Measurements from ENCODE around the gene OR6N2.

Gene OR6N2

DNA sequence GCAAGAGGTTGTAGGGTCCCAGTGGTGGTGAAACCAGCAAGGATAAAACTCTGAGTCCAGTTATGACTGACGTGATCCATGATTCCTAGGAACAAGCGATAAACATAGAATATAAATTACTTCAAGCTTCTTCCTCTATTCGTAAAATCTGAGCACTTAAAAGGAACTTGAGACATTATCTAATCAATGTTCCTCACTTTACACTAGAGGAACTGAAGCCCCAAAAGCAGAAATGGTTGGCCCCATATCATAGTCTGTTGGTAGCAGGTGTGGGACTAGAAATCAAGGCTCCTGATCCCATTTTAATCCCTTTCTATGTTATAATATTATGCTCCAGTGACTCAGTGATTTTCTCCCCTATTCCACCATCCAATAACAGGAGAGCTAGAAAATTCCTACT, 28.3 kb upstream of the OR6N2 start:
- Histone ChIP-seq H3K27me3 (ENCODE audit: control insufficient read depth in 1 of 2, insufficient read depth in 2 of 2, low read length in 2 of 2) (no peaks in the 10 kb centered on the region), H3K36me3 (ENCODE audit: insufficient read depth, low read length) (no peaks in the 10 kb centered on the region), H3K4me1 (ENCODE audit: insufficient read depth, low read length) (no peaks in the 10 kb centered on the region), H3K9ac (ENCODE audit: low read length) (no peak overlapping the region), H3K4me3 (ENCODE audit: low read depth in 1 of 2, low read length in 2 of 2) (no peak overlapping the region), H3K27ac (ENCODE audit: low read depth, low read length) (no peak overlapping the region), H3K9me3 (ENCODE audit: low read length) (no peaks in the 10 kb centered on the region)

DNA sequence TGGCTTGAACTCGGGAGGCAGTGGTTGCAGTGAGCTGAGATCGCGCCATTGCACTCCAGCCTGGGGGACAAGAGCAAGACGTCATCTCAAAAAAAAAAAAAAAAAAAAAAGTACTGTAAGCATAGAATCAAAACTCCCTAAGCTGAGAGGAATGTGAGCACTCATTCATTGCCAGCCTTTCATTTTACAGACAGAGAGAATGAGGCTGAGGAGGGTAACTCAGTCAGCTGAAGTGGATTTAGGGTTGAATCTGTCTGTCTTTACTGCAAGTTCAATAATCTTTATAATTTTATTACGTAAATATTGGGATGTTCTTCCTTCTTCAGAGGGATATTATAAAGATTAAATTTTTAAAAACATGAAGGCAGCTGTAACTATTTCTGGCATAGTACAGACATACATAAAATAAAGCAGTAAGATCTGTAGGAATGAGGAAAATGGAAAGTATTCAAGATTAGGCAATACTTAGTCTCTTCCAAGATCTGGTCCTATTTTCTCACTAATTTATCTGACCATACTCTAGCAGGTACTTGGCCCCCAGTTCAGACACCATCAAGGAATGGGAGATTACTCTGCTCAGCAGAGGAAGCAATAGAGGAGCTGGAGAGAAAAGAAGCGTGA, 26.0 kb upstream of the OR6N2 start:
- Histone ChIP-seq H3K27ac (ENCODE audit: low read depth, low read length) (no peak overlapping the region), H3K4me3 (ENCODE audit: low read depth in 1 of 2, low read length in 2 of 2) (no peak overlapping the region), H3K9ac (ENCODE audit: low read length) (no peak overlapping the region), H3K27me3 (ENCODE audit: control insufficient read depth in 1 of 2, insufficient read depth in 2 of 2, low read length in 2 of 2) (no peaks in the 10 kb centered on the region), H3K36me3 (ENCODE audit: insufficient read depth, low read length) (no peaks in the 10 kb centered on the region), H3K4me1 (ENCODE audit: insufficient read depth, low read length) (no peaks in the 10 kb centered on the region), H3K9me3 (ENCODE audit: low read length) (no peaks in the 10 kb centered on the region)

DNA sequence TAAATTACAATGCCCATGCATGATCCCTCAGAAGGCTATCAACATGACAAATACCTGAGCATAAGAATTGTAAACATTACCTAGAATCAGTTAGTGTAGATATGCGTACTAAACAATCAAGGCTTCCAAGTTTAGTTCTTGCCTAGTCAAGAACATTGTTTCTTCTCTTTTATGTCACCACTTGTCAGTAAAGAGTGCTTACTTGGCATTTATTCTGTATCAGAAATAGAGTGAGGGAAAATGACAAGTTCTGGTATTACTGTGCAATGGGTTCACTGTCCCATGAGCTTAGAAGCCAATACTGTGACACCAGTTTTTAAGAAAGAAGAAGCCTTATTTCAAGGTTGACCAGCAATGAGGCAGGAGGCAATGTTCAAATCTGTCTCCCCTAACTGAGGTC, 22.7 kb upstream of the OR6N2 start:
- Histone ChIP-seq H3K27me3 (ENCODE audit: control insufficient read depth in 1 of 2, insufficient read depth in 2 of 2, low read length in 2 of 2) (no peaks in the 10 kb centered on the region), H3K36me3 (ENCODE audit: insufficient read depth, low read length) (no peaks in the 10 kb centered on the region), H3K9me3 (ENCODE audit: low read length) (no peaks in the 10 kb centered on the region), H3K27ac (ENCODE audit: low read depth, low read length) (no peak overlapping the region), H3K4me3 (ENCODE audit: low read depth in 1 of 2, low read length in 2 of 2) (no peak overlapping the region), H3K9ac (ENCODE audit: low read length) (no peak overlapping the region), H3K4me1 (ENCODE audit: insufficient read depth, low read length) (no peaks in the 10 kb centered on the region)

DNA sequence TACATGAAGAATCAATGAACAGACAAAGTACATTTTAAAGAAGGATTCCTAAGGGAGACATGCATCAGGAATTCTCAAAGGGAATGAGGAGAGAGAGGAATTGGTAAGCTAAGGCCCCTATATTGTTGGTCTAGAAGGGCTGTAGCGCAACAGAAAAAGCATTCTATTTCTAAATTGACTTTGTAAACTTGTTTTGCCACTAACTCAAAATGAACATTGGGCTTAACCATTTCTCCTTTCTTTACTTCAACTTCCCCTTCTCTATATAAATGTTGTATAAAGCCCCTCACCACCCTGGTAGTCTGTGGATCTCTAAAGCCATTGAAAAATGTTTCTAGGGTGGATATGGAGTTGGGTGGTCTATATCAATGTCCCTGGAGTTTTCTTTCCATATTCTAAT, 20.4 kb upstream of the OR6N2 start:
- Histone ChIP-seq H3K27ac (ENCODE audit: low read depth, low read length) (no peak overlapping the region), H3K4me3 (ENCODE audit: low read depth in 1 of 2, low read length in 2 of 2) (no peak overlapping the region), H3K9me3 (ENCODE audit: low read length) (no peaks in the 10 kb centered on the region), H3K27me3 (ENCODE audit: control insufficient read depth in 1 of 2, insufficient read depth in 2 of 2, low read length in 2 of 2) (no peaks in the 10 kb centered on the region), H3K4me1 (ENCODE audit: insufficient read depth, low read length) (no peaks in the 10 kb centered on the region), H3K9ac (ENCODE audit: low read length) (no peak overlapping the region), H3K36me3 (ENCODE audit: insufficient read depth, low read length) (no peaks in the 10 kb centered on the region)

DNA sequence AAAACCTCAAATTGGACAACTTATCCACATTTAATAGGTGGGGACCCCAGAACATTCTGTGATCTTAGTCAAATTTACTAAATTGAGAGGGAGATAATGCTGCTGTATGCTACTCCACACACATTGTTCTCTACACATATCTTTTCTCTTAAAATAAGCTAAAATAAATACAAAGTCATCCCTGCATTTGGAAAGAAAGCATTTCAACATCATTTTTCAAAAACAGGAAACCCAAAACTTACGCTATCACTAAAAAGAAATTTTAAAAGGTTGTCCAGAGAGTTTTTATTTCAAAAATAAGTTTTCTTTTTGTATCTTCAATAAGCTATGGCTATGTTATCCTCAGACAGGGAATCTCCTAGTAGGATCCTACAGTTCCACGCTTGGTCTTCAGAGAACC, 19.5 kb upstream of the OR6N2 start:
- H3K27ac ChIP-seq (ENCODE audit: low read depth, low read length), result no peak overlapping the region
- no peaks in the 10 kb centered on the region for H3K36me3 ChIP-seq (ENCODE audit: insufficient read depth, low read length)
- H3K4me1 ChIP-seq (ENCODE audit: insufficient read depth, low read length), result no peaks in the 10 kb centered on the region
- no peak overlapping the region for H3K4me3 ChIP-seq (ENCODE audit: low read depth in 1 of 2, low read length in 2 of 2)
- no peaks in the 10 kb centered on the region for H3K27me3 ChIP-seq (ENCODE audit: control insufficient read depth in 1 of 2, insufficient read depth in 2 of 2, low read length in 2 of 2)
- H3K9ac ChIP-seq (ENCODE audit: low read length), result no peak overlapping the region
- no peaks in the 10 kb centered on the region for H3K9me3 ChIP-seq (ENCODE audit: low read length)

DNA sequence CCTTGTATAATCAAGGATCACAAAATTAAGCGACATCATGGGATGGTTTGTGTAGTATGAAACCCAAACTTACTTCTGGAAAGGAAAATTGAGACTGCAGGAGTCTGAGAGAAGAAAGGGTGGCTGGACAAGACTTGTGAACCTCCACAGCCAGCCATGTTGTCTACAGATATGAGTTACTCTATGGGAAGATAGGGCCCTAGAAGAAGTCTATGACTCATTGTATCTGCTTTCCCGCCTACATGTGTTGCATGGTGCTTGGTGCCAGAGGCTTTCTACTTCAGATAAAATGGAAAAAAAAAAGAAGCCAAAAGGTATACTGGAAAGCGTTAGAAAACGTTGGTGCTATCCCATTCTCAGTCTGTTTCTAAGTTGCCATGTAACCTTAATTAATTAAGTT, 18.7 kb upstream of the OR6N2 start:
- Histone ChIP-seq H3K27me3 (ENCODE audit: control insufficient read depth in 1 of 2, insufficient read depth in 2 of 2, low read length in 2 of 2) (no peaks in the 10 kb centered on the region), H3K9me3 (ENCODE audit: low read length) (no peaks in the 10 kb centered on the region), H3K27ac (ENCODE audit: low read depth, low read length) (no peak overlapping the region), H3K9ac (ENCODE audit: low read length) (no peak overlapping the region), H3K4me3 (ENCODE audit: low read depth in 1 of 2, low read length in 2 of 2) (no peak overlapping the region), H3K4me1 (ENCODE audit: insufficient read depth, low read length) (no peaks in the 10 kb centered on the region), H3K36me3 (ENCODE audit: insufficient read depth, low read length) (no peaks in the 10 kb centered on the region)

DNA sequence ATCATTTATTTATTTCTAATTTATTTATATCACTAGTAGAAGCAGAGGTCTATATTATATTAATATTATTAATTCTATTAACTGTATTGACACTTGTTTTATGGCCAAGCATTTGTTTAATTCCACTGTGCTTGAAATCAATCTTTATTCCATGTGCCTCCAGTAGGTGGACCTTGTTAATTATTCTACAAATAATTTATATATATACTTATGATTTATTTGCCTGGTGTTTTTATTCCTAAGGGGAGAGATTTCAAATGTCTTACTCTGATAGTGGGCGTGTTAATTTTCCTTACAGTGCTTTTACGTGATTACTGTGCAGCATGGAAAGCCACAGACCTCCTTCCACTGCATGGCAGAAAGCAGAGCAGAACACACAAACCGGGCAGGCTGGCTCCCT, 17.5 kb upstream of the OR6N2 start:
- H3K27ac ChIP-seq (ENCODE audit: low read depth, low read length), result no peak overlapping the region
- H3K4me3 ChIP-seq (ENCODE audit: low read depth in 1 of 2, low read length in 2 of 2), result no peak overlapping the region
- no peaks in the 10 kb centered on the region for H3K27me3 ChIP-seq (ENCODE audit: control insufficient read depth in 1 of 2, insufficient read depth in 2 of 2, low read length in 2 of 2)
- H3K9me3 ChIP-seq (ENCODE audit: low read length), result no peaks in the 10 kb centered on the region
- H3K4me1 ChIP-seq (ENCODE audit: insufficient read depth, low read length), result no peaks in the 10 kb centered on the region
- H3K36me3 ChIP-seq (ENCODE audit: insufficient read depth, low read length), result no peaks in the 10 kb centered on the region
- H3K9ac ChIP-seq (ENCODE audit: low read length), result no peak overlapping the region

DNA sequence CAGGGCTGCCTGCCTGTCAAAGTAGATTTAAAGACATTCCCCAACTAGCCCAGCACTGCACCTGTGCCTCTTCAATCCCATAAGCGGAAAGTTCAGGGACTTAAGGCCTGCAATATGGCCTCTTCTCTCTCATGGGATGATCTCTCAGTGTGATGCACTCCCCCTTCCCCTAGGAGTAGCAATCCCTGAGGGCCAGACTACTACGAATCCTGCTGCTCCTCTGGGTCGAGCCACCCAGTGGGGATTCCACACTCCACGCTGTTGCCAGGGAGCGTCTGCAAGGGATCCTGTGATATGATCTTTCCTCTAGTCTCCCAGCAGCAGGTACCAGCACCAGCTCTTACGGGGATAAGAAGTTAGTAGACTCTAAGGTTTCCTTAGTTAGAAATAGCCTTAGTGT, 13.2 kb upstream of the OR6N2 start:
- Histone ChIP-seq H3K4me1 (ENCODE audit: insufficient read depth, low read length) (no peaks in the 10 kb centered on the region), H3K27me3 (ENCODE audit: control insufficient read depth in 1 of 2, insufficient read depth in 2 of 2, low read length in 2 of 2) (no peaks in the 10 kb centered on the region), H3K4me3 (ENCODE audit: low read depth in 1 of 2, low read length in 2 of 2) (no peak overlapping the region), H3K27ac (ENCODE audit: low read depth, low read length) (no peak overlapping the region), H3K9ac (ENCODE audit: low read length) (no peak overlapping the region), H3K9me3 (ENCODE audit: low read length) (no peaks in the 10 kb centered on the region), H3K36me3 (ENCODE audit: insufficient read depth, low read length) (no peaks in the 10 kb centered on the region)

DNA sequence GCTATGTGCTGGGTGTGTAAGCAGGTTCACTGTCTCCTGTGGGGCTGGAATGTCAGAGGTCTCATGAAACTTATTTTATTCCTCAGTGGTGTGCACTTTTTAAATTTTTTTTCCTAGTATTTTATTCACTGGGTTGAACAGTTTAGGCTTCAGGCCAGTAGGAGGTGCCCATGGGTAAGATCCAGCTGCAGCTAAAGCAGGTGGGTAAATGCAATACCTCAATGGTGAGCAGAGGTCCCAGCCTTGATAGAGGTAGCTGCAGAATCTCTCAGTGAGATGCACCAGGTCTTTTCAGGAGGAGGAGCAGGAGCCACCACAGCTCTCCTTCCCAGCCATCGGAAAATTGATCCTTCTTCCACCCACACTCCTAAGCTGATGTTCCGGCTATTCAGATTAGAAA, 12.6 kb upstream of the OR6N2 start:
- no peaks in the 10 kb centered on the region for H3K27me3 ChIP-seq (ENCODE audit: control insufficient read depth in 1 of 2, insufficient read depth in 2 of 2, low read length in 2 of 2)
- H3K4me3 ChIP-seq (ENCODE audit: low read depth in 1 of 2, low read length in 2 of 2), result no peak overlapping the region
- no peaks in the 10 kb centered on the region for H3K36me3 ChIP-seq (ENCODE audit: insufficient read depth, low read length)
- no peak overlapping the region for H3K27ac ChIP-seq (ENCODE audit: low read depth, low read length)
- H3K9ac ChIP-seq (ENCODE audit: low read length), result no peak overlapping the region
- H3K4me1 ChIP-seq (ENCODE audit: insufficient read depth, low read length), result no peaks in the 10 kb centered on the region
- H3K9me3 ChIP-seq (ENCODE audit: low read length), result no peaks in the 10 kb centered on the region

DNA sequence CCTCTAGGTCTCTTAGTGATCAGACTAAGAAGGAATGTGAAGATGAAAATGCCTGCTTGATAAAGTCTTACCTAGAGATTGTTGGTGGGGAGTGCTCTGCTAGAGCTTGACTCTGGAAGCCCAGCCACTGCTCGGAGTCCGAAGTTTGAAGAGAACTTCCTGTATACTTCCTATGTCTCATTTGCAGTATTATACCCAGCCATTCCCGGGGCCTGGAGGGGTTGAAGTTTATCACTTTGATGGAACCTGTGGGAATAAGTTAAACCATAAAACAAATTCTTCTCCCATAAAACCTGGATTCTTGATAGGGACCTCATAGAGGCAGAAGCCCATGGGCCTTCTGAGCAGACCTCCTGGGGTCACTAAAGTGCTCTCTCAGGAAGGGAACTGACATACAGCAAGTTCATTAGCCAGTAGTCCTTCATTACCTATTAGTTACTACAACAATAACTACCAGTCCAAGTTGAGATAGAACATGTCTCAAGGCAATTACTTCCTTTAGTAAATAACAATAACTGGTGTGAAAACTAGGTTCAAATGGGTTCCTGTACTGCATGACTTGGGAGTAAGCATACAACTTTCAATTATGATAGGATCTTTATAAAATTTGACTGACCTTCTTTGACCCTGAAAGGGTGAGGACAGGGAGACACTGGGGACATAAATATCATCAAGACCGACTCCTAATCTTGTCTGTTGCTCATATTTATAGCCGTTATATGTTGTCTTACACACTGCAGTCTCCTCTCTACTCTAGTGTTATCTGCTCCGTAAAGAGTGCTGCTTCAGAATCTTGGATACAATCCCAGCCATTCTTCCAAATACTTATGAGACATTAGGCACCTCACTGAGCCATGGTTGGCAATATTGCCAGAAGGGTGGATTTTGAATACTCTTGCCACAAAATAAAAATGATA, 8.8 kb downstream of the OR6N2 start, which contains the start of gene OR6N1:
Gene OR6N1, minus strand, starts transcription at position 246 of the 917 bp plus-strand sequence. CDS start 5,513 bp downstream, outside the sequence.
- H3K4me1 ChIP-seq (ENCODE audit: insufficient read depth, low read length), result no peaks in the 10 kb centered on the region
- no peaks in the 10 kb centered on the region for H3K9me3 ChIP-seq (ENCODE audit: low read length)
- no peaks in the 10 kb centered on the region for H3K36me3 ChIP-seq (ENCODE audit: insufficient read depth, low read length)
- H3K27ac ChIP-seq (ENCODE audit: low read depth, low read length), result no peak within 1 kb of the TSS
- H3K9ac ChIP-seq (ENCODE audit: low read length), result no peak within 1 kb of the TSS
- no peak within 1 kb of the TSS for H3K4me3 ChIP-seq (ENCODE audit: low read depth in 1 of 2, low read length in 2 of 2)
- H3K27me3 ChIP-seq (ENCODE audit: control insufficient read depth in 1 of 2, insufficient read depth in 2 of 2, low read length in 2 of 2), result no peaks in the 10 kb centered on the region

DNA sequence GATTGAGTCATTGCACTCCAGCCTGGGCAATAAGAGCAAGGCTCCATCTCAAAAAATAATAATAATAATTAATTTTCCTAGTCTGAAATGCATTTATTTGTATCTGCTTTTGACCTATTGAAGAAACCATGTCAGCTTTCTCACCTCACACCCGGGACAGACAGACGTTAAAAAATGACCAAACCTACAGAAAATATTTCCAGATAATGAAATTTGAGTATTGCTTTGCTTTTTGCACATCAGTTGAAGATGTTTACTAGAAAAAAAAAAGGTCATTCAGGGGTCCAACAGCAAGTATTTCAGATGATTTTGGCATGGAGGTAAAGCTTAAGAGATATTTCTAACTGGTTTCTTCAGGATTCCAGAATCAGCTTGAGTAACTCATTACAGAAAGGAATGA, 26.6 kb downstream of the OR6N2 start, which contains the start of gene OR6K6:
Gene OR6K6, plus strand, starts transcription at position 301 of the 400 bp plus-strand sequence. CDS start 168 bp downstream, outside the sequence.
- no peaks in the 10 kb centered on the region for H3K27me3 ChIP-seq (ENCODE audit: control insufficient read depth in 1 of 2, insufficient read depth in 2 of 2, low read length in 2 of 2)
- no peak within 1 kb of the TSS for H3K27ac ChIP-seq (ENCODE audit: low read depth, low read length)
- no peak within 1 kb of the TSS for H3K4me3 ChIP-seq (ENCODE audit: low read depth in 1 of 2, low read length in 2 of 2)
- H3K36me3 ChIP-seq (ENCODE audit: insufficient read depth, low read length), result no peaks in the 10 kb centered on the region
- no peaks in the 10 kb centered on the region for H3K4me1 ChIP-seq (ENCODE audit: insufficient read depth, low read length)
- H3K9me3 ChIP-seq (ENCODE audit: low read length), result no peaks in the 10 kb centered on the region
- H3K9ac ChIP-seq (ENCODE audit: low read length), result no peak within 1 kb of the TSS

Data from muscle layer of colon (tissue), 2 donors.